Activated T-cell treated with anti-CD3 and anti-CD28 coated beads, Interleukin-2, amount 50 U/mL, for 1 hour (primary cell): ENCODE measurements around the gene DGCR8.
"Not testable (repeated sequence)": the region's sequence is repeated elsewhere in the genome, so short reads cannot be mapped to it uniquely, and the experiment has no call there.

Experiments used
- DNase-seq: peaks from one replicate; pipeline ENCODE4 v3.0.0-alpha.2; 2020

DGCR8 gene

DNA sequence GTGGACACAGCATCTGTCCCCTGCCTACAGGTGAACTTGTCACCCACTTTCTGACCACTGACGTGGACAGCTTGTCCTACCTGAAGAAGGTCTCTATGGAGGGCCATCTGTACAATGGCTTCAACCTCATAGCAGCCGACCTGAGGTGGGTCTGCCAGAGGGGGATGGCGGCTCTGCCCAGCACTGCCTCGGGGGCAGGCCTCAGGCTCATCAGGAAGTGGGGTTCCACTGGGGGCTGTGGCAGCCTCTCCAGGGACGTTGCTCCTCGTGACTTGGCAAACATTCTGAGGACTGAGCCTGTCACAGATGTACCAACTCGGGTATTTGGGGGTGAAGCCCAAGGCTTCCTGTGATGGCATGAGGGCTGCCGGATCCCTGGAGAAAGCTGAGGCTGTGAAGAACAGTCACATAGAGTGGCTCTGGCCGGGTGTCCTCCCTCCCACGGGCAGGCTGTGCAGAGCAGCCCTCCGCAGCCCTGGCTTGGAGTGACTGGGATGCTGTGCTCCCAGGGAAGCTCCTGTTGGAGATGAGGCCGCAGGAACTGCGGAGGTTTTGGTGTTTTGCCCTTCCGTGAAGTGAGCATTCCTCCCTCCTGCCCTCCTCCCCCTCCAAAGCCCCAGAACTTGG lies 26.5 kb upstream of the DGCR8 start:
- DNase-seq = no peak

DNA sequence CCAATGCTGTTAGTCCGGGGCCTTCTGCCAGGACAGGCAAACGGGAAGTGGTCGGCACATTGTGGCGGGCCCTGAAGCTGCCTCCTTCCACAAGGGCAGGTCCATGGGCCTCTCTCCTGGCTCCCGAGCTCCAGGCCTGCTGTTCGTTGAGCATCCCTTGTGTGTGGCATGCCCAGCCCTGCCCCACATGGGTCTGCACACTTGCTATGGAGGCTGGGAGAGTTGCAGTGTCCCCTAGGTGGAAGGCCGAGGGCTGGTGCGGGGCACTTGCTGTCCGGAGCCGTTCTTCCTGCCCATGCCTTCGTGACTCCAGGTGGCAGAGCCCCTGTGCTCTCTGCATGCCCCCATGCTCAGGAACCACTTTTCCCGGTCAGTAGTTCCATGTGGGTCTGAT lies 26.0 kb upstream of the DGCR8 start:
- no peak for DNase-seq

DNA sequence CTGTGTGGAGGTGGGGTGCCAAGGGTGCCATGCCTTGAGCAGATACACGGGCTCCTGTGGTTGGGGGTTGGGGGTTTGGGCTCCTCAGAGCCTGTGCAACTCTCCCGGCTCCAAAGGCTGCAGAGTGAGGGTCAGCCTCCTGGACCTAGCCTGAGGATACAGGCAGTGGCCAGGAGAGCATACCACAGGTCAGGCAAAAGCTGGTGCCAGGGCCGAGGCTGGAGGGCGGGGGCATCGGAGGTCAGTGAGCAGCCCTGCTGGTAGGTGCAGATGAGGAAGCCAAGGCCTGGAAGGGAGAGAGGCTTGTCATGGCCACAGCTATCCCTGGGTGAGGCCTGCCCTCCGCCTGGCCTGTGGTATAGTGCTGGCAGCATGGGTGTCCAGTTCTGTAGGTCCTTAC lies 25.6 kb upstream of the DGCR8 start:
- DNase-seq = no peak

DNA sequence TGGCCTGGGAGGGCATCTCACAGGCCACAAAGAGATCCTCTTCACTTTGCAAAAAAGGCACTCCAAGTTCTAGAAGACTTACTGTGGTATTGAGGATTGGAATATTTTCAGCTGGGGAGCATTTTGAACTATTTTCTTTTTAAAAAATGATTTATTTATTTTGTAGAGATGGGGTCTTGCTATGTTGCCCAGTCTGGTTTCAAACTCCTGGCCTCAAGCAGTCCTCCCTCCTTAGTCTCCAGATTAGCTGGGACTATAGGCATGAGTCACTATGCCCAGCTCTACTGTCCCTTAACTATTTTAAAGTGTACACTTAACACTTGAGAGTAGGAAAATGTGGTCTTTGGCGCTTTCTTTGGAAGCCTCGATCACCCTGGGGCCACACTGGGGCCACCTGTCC lies 24.9 kb upstream of the DGCR8 start:
- DNase-seq = no peak

DNA sequence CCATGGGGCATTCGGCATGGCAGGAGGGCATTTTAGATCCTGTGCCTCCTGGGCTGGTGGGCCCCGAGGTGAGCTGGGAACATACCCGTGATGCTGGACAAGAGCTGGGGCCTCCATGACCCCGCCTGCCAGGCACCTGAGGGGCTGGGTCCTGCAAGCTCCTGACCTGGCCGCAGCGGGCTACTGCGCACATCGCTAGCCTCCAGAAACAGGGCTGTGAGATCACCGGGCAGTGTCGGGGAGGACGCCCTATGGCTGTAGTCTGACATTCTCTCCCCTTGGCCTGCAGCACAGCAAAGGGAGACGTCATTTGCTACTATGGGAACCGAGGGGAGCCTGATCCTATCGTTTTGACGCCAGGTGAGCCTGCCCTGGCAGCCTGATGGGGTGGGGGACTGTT lies 24.4 kb upstream of the DGCR8 start:
- DNase-seq = no peak

DNA sequence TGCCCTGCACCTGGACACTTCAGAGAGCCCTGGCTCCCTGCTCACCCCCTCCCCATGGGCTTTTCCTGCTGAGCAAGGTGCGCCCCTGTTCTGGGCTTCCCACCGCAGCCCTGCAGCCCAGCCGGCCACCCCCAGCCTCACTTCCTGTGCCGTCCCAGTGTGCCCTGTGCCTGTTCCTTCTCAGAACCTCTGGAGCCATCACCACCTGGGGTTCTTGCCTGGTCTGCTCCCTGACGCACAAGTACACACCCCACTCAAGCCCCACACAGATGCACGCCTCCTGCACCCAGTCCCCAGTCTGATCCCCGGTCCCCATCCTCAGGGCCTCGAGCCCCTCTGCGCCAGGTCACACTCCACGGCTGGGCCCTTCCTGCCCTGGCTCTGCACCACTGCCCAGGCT lies 23.9 kb upstream of the DGCR8 start:
- DNase-seq = no peak

DNA sequence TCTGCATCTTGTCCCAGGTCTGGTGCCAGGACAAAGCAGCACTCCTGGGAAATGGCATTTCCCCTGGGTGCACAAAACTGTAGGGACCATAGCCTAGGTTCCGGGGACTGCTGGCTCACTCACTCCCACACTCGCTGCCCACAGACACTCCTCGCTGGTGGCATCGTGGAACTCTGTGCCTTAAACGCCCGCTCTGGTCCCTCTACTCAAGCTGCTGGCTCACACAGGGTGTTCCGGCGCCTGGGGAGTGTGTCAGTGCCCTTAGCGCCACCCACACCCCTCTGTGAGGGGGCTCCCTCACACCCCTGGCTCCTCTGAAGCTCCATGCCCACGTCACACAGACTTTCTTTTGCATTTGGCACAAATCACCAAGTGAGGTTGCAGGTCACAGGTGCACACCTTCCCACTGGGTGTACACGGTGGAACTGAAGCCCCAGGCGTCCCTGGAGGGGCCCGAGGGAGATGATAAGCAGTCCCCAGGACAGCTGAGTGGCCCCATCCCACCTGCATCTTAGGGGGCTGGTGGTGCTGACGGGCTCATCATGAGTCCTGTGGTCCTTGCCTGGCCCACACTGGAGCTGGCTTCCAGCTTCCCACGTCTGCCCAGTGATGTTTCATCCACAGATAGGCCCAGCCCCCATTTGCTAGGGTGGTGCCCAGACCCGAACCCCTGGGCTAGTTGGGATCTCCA lies 23.2 kb upstream of the DGCR8 start:
- no peak for DNase-seq

DNA sequence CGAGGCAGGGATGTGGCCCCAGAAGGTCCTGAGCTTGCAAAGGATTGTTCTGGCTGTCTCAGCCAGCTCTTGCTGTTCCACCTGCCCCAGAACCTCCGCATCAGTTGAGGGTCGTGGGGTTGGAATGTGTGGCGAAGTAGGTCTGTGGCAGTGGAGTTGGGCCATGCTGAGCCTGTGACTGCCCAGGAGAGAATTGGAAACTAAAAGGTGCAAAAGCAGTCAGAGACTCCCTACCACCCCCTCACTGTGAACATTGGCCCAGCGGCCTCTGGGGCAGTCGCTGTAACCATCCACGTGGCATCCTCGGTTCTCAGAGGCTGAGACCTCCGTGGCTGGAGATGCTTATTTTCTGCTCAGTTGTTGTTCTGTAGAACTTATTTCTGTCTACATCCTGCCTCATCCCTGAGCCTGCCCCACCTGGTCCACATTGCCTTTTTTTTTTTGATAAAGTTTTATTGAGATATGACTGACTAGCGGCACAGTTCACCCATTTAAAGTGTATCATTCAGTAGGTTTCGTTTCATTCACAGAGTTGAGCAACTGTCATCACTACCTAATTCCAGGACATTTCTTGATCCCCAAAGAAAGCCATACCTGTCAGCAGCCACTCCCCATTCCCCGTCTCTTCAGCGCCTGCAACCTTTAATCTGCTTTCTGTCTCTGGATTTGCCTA lies 22.3 kb upstream of the DGCR8 start:
- no peak for DNase-seq

DNA sequence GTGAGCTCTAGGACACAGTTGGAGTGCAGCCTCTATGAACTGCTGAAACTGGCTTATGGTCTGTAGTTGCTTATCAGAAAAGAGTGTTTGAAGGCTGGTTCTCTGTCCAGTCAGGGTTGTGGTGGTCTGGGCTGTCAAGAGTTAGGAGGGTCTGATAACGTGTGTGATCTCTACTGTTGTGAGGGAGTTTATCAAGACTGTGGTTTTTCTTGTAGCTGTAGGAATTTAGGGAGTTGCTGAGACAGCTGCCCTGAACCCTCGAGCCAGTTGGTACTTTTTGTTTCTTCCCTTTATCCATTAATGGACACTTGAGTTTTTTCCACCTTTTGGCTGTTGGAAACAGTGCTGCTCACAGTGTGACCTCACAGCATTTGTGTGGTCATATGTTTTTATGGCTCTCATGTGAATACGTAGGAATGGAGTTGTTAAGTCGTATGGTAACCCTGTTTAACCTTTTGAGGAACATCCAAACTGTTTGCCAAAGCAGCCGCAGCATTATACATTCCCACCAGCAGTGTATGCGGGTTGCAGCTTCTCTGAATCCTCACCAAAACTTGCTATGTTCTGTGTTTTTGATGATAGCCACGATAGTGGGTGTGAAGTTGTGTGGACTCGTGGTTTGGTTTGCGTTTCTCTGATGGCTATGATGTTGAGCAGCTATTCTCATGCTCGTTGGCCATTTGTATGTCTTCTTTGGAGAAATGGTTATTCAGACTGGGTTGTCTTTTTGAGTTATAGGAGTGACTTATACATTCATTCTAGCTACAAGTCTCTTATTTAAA lies 20.9 kb upstream of the DGCR8 start:
- DNase-seq = no peak

DNA sequence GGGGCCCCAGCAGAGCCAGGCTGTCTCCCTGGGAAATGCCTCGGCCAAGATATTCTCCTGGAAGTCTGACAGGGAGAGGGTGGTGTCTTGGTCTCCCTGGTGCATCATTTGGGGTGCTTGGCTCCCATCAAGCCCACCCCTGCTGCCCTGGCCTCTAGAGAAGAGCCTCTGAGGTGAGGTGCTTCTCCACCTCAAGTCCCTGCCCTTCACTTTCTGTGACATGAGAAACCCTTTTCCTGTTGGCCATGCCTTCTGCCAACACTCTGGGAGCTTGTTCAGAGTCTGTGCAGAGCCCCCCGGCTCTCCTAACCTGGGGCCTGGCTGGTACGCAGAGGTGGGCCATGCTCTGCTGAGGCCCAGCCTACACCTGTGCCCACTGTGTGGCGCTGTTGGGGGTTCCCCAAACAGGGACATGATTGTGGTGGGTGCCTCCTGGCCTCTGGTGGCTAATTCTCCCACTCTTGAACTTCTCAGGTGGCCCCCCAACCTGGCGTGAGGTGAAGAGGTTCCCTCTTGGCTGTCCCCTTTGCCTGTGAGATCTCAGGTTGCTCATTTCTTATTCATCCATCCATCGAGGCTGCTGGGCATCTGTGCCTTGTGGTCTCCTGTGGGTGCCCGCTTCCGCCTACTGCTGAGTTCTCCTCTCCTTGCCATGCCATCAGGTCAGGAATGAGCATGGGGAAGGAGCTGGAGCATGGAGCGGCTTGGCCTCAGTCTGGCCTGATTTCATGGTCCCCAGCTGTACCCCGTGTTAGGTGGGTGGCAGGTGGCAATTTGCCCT lies 19.2 kb upstream of the DGCR8 start:
- DNase-seq = peak; percentile 27

DNA sequence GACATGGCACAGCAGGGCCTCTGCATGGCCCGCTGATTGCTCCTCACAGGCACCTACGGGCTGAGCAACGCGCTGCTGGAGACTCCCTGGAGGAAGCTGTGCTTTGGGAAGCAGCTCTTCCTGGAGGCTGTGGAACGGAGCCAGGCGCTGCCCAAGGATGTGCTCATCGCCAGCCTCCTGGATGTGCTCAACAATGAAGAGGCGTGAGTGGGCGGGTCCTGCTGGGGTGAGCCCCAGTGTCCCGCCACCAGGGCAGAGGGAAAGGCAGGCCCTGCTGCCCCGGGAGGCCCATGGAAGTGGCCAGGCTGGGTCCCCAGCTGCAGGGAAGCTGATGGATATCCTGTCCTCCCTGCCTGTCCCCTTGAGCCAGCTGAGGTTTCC lies 18.6 kb upstream of the DGCR8 start:
- no peak for DNase-seq

DNA sequence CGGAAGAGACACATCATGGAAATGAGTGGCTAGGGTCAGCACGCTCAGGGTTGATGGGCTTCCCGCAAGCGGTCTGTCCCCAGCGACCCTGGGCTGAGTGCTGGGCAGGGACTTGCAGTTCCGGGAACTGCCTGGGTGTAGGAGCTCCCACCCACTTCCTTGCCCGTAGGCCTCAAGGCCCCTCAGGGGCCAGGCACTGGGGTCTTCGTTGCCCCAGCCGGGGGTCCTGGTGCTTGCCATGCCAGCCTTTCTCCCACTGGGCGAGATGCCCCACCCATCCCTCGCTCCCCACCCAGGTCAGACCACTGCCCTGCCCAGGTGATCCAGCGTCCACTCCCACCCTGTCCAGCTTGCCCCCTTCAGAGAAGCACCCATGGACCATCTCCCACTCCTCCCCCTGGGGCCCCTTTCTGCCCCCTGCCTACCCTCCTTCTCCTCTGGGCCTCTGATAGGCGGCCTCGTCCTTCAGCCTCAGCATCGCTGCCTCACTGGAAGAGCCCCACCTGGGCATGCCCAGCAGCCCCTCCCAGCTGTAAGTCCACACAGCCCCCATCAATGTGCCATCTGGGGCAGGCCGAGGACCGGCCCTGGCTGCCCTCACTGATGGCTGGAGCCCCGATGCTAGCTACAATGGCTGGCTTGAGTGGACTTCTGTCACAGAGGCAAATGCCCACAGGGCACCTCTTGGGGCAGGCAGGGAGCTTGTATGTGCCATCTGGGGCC lies 17.8 kb upstream of the DGCR8 start:
- no peak for DNase-seq

DNA sequence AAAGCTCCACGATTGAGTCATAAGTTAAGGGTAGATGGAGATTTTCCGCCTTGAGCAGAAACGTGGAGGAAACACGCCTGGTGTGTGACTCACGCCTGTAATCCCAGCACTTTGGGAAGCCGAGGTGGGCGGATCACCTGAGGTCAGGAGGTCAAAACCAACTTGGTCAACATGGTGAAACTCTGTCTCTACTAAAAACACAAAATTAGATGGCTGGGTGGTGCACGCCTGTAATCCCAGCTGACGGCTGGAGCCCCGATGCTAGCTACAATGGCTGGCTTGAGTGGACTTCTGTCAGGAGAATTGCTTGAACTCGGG lies 17.3 kb upstream of the DGCR8 start:
- no peak for DNase-seq

DNA sequence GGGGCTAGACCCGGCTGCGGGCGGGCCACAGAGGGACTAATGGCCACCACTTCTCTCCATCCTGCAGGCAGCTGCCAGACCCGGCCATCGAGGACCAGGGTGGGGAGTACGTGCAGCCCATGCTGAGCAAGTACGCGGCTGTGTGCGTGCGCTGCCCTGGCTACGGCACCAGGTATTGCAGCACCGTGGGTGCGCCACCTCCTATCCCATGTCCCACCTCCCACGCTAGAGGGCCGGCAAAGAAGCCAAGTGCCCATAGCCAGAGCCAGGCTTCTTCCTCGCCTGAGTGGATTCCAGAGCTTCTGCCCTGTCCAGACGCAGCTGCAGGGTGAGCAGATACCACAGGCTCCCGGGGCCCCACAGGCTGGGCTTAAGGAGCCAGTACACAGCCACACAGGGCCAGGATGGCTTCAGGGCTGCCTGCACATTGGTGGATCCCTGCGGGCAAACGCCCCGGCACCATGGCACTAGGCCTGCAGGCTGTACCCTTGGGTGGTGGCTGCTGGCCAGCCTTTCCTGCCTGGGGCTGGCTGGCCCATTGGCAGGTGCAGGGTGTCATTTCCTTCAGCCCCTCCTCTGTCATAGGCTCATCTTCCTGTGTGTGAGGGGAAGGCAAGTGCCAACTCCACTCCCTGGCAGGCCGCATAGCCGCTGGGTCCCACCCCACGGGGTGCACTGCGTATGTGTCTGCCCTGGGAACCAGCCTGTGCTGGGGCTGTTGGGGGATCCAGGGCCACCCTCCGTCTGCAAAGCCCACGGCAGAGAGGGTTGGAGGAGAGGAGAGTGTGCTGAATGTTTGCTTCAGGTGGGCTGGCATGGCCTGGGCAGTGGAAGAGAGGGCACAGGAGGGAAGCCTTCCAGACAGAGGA lies 16.5 kb upstream of the DGCR8 start:
- no peak for DNase-seq

DNA sequence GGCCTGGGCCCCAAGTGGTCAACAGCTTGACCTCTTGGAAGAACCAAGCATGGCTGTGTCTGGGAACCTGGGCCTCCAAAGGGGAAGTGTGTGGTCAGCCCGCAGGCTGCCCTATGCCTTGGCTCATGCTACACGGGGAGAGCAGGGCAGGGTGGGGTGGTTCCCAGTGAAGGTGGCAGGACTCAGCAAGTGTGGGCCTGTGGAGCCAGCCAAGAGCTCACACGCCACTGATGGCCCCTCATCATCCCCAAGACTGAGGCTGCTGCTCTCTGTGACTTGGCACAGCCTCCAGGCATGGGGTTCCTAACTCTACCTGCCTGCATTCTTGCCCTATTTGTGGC lies 15.9 kb upstream of the DGCR8 start:
- DNase-seq = no peak

DNA sequence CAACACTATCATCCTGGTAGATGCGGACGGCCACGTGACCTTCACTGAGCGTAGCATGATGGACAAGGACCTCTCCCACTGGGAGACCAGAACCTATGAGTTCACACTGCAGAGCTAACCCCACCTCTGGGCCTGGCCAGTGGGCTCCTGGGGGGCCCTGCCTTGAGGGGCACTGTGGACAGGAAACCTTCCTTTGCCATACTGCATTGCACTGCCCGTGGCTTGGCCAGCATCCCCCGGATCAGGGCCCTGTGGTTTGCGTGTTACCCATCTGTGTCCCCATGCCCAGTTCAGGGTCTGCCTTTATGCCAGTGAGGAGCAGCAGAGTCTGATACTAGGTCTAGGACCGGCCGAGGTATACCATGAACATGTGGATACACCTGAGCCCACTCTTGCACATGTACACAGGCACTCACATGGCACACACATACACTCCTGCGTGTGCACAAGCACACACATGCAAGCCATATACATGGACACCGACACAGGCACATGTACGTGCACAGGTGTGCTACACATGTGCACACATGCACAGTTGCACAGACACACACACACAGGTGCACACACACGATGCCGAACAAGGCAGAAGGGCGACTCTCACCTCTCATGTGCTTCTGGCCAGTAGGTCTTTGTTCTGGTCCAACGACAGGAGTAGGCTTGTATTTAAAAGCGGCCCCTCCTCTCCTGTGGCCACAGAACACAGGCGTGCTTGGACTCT lies 15.3 kb upstream of the DGCR8 start:
- no peak for DNase-seq

DNA sequence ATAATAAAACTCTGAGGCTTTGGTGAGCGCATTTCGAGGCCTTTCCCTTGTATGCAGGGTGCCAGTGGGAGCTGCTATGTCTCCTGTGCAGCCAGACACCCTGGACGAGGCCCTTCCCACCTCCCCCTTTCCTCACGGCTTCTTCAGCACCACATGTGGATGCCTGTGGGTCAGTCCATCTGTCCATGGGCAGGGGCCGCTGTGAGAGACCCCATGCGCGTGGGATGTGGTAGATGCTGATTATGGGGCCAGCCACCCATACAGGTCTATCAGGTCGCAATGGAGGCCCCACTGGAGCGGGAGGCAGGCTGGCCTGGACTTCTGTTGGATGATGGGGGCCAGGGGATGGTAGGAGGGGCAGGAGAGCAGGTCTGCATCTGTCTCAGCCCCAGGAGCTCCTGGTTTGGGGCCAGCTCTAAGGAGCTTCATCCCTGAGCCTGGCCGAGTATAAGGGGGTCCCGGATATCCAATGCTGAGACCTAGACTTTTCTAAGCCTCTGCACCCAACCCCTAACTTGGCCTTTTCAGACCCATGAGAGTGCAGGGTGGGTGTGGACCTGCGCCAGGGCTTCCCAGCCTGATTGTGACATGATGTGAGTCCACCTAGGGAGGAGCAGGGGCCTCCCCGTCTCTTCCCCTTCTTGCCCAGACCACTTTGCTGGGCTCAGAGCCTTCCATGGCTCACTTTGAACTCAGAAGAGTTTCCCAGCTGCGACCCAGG lies 14.0 kb upstream of the DGCR8 start:
- no peak for DNase-seq

DNA sequence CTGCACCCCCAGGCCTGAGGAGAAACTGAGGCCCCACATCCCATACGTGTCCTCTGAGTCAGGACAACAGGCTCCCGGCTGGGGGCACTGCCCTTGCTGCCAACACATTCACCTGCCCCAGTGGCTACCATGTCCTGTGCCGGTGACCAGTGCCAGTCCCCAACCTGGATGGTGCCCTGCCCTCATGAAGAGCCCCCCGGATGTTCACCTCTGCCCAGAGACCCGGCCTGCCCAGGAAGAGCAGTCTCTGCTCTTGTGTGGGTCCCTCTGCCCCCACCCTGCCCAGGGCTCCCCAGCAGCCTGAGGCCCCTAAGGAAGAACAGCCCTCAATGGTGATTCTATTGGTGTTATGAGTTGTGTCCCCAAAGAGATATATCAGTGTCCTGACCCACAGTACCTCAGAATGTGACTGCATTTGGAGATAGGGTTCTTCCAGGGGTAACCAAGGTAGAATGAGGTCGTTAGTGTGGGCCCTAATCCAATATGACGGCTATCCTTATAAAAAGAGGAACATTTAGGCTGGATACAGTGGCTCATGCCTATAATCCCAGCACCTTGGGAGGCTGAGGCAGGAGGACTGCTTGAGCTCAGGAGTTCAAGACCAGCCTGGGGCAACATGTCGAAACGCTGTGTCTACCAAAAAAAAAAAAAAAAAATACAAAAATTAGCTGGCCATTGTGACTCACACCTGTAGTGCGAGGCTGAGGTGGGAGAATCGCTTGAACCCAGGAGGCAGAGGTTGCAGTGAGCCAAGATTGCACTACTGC lies 13.2 kb upstream of the DGCR8 start:
- no peak for DNase-seq

DNA sequence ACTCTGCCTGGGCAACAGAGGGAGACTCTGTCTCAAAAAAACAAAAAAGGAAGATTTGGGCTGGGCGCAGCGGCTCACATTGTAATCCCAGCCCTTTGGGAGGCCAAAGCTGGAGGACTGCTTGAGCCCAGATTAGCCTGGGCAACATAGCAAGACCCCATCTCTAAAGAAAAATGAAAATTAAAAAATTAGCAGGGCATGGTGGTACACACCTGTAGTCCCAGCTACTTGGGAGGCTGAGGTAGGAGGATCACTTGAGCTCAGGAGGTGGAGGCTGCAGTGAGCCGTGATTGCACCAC lies 12.7 kb upstream of the DGCR8 start:
- not testable (repeated sequence) for DNase-seq

DNA sequence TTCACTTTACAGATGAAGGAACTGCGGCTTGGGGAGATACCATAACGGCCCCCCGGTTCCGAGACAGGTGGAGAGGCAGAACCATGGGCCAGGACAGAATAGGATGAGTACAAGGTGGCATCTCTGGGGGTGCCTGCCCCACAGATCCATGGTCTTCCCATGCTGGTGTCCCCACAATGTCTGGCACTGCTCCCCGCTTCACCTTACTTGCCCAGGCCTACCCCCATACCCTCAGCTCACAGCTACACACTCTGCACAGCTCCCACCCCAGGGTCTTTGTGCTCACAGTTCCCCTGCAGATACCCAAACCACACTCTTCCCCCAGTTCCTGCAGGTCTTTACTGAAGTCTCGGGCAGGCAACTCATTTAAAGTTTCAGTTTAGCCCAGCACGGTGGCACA lies 11.4 kb upstream of the DGCR8 start:
- no peak for DNase-seq
